Right atrium auricular region (tissue), 2 donors: ENCODE results near the gene RBBP8. TPM values are rescaled to one million over a fixed set of nuclear protein-coding genes. Genes with fewer than 3 reads are reported as not detected.

Experiments used
- DNase-seq: peaks from one replicate; pipeline ENCODE4 v3.0.0-alpha.2; 2019; ENCODE audit warnings: low spot score
- H3K27ac ChIP-seq, 2 donors: fragments of 200-600 bp; sonication (generic); 1 replicate in 1 of 2; 2 replicates in 1 of 2; pipeline ENCODE4 v1.5.1; 2016 to 2019
- H3K27me3 ChIP-seq, 2 donors: fragments of 200-600 bp; sonication (generic); one replicate each; pipeline versions ENCODE4 v1.5.1 to v1.6.0; 2017 to 2019
- H3K36me3 ChIP-seq: fragments of 200-600 bp; sonication (generic); one replicate; pipeline ENCODE4 v1.5.1; 2016
- H3K4me1 ChIP-seq, 2 donors: fragments of 200-600 bp; sonication (generic); one replicate each; pipeline versions ENCODE4 v1.5.1 to v1.6.0; 2017 to 2019
- H3K4me3 ChIP-seq, 2 donors: fragments of 200-600 bp; sonication (generic); 1 replicate in 1 of 2; 2 replicates in 1 of 2; pipeline ENCODE4 v1.5.1; 2017 to 2019; ENCODE audit warnings: mild to moderate bottlenecking in 1 of 2, moderate library complexity in 1 of 2
- H3K9me3 ChIP-seq, 2 donors: fragments of 200-600 bp; sonication (generic); one replicate each; pipeline ENCODE4 v1.5.1; 2019
- CTCF ChIP-seq, 2 donors: fragments of 200-600 bp; sonication (generic); IDR thresholded peaks; one replicate each; pipeline ENCODE4 v1.5.1; 2019; ENCODE audit warnings: antibody characterized with exemption in 2 of 2
- microRNA counts, 2 donors: library from miRNA; unstranded; fragments of <30 nt; microRNA quantifications; one replicate each; lab custom pipeline; 2016 to 2017
- total RNA-seq, 2 donors: library from RNA; depleted of rRNA; stranded (reverse); fragments of >200 nt; gene quantifications; one replicate each; pipeline ENCODE4 v1.1.0, GENCODE V29; 2016

RBBP8 gene
- total RNA-seq, 2 donors from 2014 or later = 7.2 to 7.6 TPM

DNA sequence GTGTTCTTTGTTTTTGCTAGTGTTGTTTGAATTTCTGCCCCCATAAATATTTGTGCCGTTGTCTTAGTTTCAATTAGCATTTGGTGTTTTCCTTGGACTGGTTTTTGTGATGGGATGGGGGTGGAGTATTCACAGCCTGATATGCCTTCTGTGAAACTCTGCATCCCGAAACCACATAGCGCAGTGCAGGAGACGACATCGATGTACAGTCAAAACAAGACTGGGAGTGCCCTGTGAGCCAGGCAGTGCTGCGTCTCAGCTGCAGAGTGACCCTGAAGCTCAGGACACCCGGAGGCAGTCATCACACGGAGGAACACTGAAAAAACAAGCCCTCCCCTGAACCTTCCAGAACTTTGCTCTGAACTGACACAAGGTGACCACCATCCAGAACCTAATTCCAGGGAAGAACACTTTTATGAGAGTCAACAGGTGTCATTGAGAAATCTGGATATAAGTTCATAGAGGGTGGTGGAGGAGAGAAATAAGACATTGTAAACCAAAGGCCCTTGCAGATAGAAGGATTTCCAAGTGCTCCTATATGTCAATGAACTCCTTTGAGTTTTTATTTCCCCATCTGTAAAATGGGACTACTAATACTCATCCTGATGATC, 141.0 kb downstream of the RBBP8 start:
- peaks cover 0 to 3% of the 10 kb centered on the region in 2 donors for H3K4me1 ChIP-seq
- H3K27me3 ChIP-seq = no peaks in the 10 kb centered on the region

More for the DNA sequence above, 141.0 kb downstream of the RBBP8 start:
- H3K36me3 ChIP-seq = no peaks in the 10 kb centered on the region
- DNase-seq = no peak
- H3K4me3 ChIP-seq = no peak overlapping the region
- no peak overlapping the region for H3K27ac ChIP-seq
- TF ChIP-seq CTCF (IDR thresholded peaks at IDR 0.05) = no peak
- no peaks in the 10 kb centered on the region for H3K9me3 ChIP-seq

MicroRNA genes within 50 kb of the gene (microRNA counts, 767-probe panel; counts per million panel counts)
- 0 to 1,062 counts per million in 2 donors for microRNA hsa-miR-4741 (lab: Ali Mortazavi, UCI)

Other genes with a start within 250 kb of the RBBP8 start
- 1 to 10 TPM; 5.4 to 6.9 TPM for gene CABLES1, start 202.2 kb downstream of the RBBP8 start, total RNA-seq